GM12891 (cell line): Measurements from ENCODE around the gene AMIGO3.

Experiments
- DNase-seq: peaks from one replicate; pipeline ENCODE4 v3.0.0; 2011; ENCODE audit warnings: low spot score; ENCODE audit not compliant: insufficient read length
- FAIRE-seq: peaks from 2 replicates; lab custom pipeline; 2011; peaks lifted over from hg19 to GRCh38; lab: Jason Lieb, UNC
- PAX5 ChIP-seq: IDR thresholded peaks from 2 replicates; pipeline ENCODE4 v1.6.1; 2011; ENCODE audit warnings: low read length, moderate library complexity, mild to moderate bottlenecking; ENCODE audit not compliant: insufficient read depth, severe bottlenecking
- POLR2A ChIP-seq: IDR thresholded peaks from 2 replicates; pipeline ENCODE4 v1.6.1; 2011; ENCODE audit warnings: low read depth, low read length, control low read depth
- POLR2AphosphoS5 ChIP-seq: IDR thresholded peaks from 2 replicates; pipeline ENCODE4 v1.6.1; 2011; ENCODE audit warnings: low read depth, low read length, control low read depth
- POU2F2 ChIP-seq: IDR thresholded peaks from 2 replicates; pipeline ENCODE4 v1.6.1; 2011; ENCODE audit warnings: low read depth, mild to moderate bottlenecking, control low read depth, low read length, moderate library complexity
- SPI1 ChIP-seq: IDR thresholded peaks from 2 replicates; pipeline ENCODE4 v1.6.1; 2011; ENCODE audit warnings: low read depth, low read length, control low read depth
- TAF1 ChIP-seq: IDR thresholded peaks from 2 replicates; pipeline ENCODE4 v1.6.1; 2011; ENCODE audit warnings: low read depth, low read length, control low read depth

The AMIGO3 gene

GRCh38 chr3:49720855-49721595 is 1.5 kb upstream of the AMIGO3 start:
- TF ChIP-seq PAX5, result no peak
- peak; percentile 74 for TF ChIP-seq POLR2AphosphoS5
- FAIRE-seq (no peak), DNase-seq (no peak)

- TF ChIP-seq TAF1 (no peak), POLR2A (no peak), SPI1 (no peak), POU2F2 (no peak), PAX5 (no peak)
- DNase-seq, result no peak
- FAIRE-seq, result peak; percentile 13
Observed at GRCh38 chr3:49718858-49719213, 648 bp downstream of the AMIGO3 start.

DNA sequence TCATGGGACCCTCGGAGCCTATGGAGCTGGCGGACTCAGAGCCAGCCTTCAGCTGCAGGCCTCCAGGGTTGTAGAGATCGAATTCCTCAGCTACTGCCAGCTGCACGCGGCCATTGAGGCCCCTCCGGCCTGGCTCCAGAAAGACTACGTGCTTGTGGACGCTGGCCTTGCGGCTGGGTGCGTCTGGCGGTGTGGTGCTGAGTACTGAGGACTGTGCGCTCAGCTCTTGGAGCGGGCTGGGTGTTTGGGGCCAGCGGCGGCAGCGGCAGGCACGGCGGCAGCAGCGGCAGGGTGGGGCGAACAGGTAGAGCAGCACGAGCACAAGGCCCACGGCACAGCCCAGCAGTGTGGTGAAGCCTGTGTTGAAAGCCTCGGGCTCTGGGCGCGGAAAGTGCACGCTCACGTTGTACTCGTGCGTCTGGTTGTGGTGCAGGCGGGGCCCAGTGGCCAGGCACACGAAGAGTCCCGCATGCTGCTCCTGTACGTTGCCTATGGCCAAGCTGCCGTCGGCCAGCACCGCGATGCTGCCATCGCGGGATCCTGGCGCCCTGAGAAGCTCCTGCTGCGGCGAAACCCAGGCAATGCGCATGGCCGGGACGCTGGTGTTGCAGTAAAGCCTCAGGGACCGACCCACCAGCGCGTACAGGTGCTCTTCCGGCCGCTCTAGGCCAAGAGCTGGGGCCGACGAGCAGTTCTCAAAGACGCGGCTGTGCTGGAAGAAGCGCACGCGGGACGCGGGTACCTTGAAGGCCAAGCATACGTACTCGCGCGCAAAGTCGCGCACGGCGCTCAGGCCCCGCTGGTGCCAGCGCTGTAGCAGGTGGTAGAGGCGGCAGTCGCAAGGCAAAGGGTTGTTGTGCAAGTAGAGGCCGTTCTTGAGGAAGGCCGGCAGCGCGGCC is 1.3 kb downstream of the AMIGO3 start:
- DNase-seq, result no peak
- peak; percentile 60 for FAIRE-seq
- TF ChIP-seq POLR2A (no peak), TAF1 (no peak), POU2F2 (0 out of 2 replicates have a peak, but pooled peaks have one; percentile 35), SPI1 (no peak), PAX5 (no peak), POLR2AphosphoS5 (no peak)

GRCh38 chr3:49717211-49717958 is 2.1 kb downstream of the AMIGO3 start:
- no peak for DNase-seq
- TF ChIP-seq SPI1 (no peak), POU2F2 (no peak), POLR2A (no peak), PAX5 (no peak), TAF1 (no peak), POLR2AphosphoS5 (no peak; the same call in 1 of the 2 replicates)
- no peak for FAIRE-seq

GRCh38 chr3:49716691-49717210 is 2.7 kb downstream of the AMIGO3 start:
- FAIRE-seq (no peak), DNase-seq (no peak)
- TF ChIP-seq TAF1 (no peak), POLR2A (no peak), SPI1 (no peak), POLR2AphosphoS5 (no peak), POU2F2 (no peak), PAX5 (no peak)

DNA sequence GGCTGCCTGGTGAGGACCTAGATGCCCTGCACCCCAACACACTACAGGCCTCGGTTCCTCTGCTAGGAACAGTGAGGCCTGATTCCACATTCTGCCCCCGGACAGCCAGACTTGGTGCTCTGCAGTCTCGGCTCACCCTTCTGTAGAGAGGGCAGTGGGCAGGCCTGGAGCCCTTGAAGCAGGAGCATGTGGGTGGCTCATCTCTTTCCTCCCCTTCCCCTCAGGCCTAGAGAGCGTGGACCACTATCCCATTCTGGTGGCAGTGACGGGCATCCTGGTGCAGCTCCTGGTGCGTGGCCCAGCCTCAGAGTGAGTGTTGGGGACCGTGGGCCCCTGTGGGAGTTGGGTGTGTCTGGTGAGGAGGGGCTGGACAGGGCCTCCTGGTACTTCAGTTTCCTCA is 3.3 kb downstream of the AMIGO3 start:
- no peak for FAIRE-seq
- no peak for TF ChIP-seq POLR2A
- TF ChIP-seq TAF1, result no peak
- no peak; the same call in 1 of the 2 replicates for TF ChIP-seq POLR2AphosphoS5
- TF ChIP-seq POU2F2, result no peak
- no peak for TF ChIP-seq PAX5
- no peak for TF ChIP-seq SPI1
- no peak for DNase-seq

DNA sequence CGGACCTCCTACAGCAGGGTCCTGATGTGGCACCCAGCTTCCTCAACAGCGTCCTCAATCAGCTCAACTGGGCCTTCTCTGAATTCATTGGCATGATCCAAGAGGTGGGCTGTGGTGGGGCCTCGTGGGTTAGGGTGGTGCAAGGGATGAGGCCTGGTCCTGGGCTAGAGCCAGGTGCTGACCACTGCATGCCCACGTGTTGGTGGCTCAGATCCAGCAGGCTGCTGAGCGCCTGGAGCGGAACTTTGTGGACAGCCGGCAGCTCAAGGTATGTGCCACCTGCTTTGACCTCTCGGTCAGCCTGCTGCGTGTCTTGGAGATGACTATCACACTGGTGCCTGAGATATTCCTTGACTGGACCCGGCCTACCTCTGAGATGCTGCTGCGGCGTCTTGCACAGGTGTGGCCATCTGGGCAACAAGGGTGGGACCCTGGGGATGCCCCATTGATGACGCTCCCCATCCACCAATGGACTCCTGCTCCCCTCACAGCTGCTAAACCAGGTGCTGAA is 3.8 kb downstream of the AMIGO3 start:
- TF ChIP-seq POLR2AphosphoS5 (no peak; the same call in 1 of the 2 replicates), POU2F2 (no peak), PAX5 (no peak), POLR2A (no peak), SPI1 (no peak), TAF1 (no peak)
- FAIRE-seq, result no peak
- DNase-seq, result no peak

DNA sequence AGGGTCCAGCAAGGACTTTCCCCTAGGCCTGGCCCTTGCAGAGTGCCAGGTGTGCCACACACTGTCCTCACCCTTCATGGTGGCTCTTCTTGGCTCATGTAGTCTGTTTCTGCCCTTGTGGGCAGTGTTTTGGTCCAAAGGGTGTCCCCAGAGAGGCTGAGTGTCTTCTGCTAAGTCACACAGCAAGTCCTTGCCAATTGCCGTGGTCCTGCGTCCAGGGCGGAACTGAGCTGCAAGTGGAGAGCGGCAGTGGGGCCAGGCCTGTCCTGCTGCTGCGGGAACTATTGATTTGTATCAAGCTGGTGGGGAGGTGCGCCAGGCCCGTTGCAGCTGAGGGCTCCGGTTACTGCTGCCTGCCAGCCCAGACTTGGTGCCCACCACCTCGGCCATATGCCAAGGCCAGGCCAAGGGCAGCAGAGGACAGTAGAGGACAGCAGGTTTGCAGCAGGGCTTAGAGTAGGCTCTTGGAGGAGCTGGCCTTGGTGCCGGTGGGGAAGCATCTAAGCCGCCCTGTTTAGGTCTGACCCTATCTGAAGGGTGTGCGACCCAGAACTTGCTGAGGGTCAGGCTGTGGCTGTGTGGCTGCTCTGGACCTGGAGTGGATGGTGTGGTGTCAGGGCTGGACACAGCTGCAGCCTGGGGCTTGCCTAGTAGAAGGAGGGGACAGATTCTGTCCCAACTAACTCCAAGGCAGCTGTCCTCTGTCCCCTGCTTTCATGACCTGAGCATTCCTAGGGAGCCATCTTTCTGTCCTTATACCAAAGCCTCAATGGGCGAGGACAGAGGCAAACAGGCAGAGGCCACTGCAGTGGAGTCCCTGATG is 4.5 kb downstream of the AMIGO3 start:
- DNase-seq (no peak), FAIRE-seq (no peak)
- TF ChIP-seq POU2F2 (no peak), PAX5 (no peak), TAF1 (no peak), POLR2AphosphoS5 (no peak), POLR2A (no peak), SPI1 (no peak)
